NCI-H2107 treated with DMSO at 0.1 percent for 48 hours (cell line): Measurements from ENCODE around the gene CECR2.

Experiments used
- DNase-seq: peaks from one replicate; lab custom pipeline; 2025; ENCODE audit not compliant: unreplicated experiment; lab: John Stamatoyannopoulos, UW

CECR2 gene

GRCh38 chr22:17590586-17590985 is 221.3 kb downstream of the CECR2 start:
- DNase-seq = no peak

- no peak for DNase-seq
These were observed 222.9 kb downstream of the CECR2 start for GRCh38 chr22:17592201-17592600.

- DNase-seq = no peak
These were observed 227.0 kb downstream of the CECR2 start for GRCh38 chr22:17596226-17596625.

- no peak for DNase-seq
These were observed 228.0 kb downstream of the CECR2 start for GRCh38 chr22:17597217-17597616.

- DNase-seq = no peak
These were observed 229.1 kb downstream of the CECR2 start for GRCh38 chr22:17598318-17598717.

- no peak for DNase-seq
These were observed 231.8 kb downstream of the CECR2 start for GRCh38 chr22:17601031-17601430.

- no peak for DNase-seq
These were observed 234.4 kb downstream of the CECR2 start for GRCh38 chr22:17603668-17604067.

GRCh38 chr22:17606496-17606895 is 237.2 kb downstream of the CECR2 start:
- no peak for DNase-seq
